ENCODE results near the gene EXOC4. TPM values are rescaled to one million over a fixed set of nuclear protein-coding genes. Genes with fewer than 3 reads are reported as not detected.

The EXOC4 gene
- total RNA-seq, 2 experiments from 2014 or later, result 58.0 to 59.9 TPM

GRCh38 chr7:133635541-133635940, 382.7 kb downstream of the EXOC4 start:
- no peak overlapping the region for H3K27ac ChIP-seq (ENCODE audit: low read depth in 1 of 2, low read length in 2 of 2)
- no peak for TF ChIP-seq CTCF (IDR thresholded peaks at IDR 0.05)
- no peaks in the 10 kb centered on the region for H3K9me3 ChIP-seq (ENCODE audit: control insufficient read depth in 1 of 2, insufficient read depth in 1 of 2, low read length in 2 of 2)
- DNase-seq (no peak), ATAC-seq (ENCODE audit: poor library complexity) (no peak)
- Mint-ChIP-seq H3K9me3 (peaks cover 8% of the 10 kb centered on the region), H3K36me3 (ENCODE audit: low read depth) (peaks cover 37% of the 10 kb centered on the region), H3K27ac (no peak overlapping the region), H3K4me3 (no peak overlapping the region), H3K4me1 (ENCODE audit: low read depth) (no peaks in the 10 kb centered on the region), H3K27me3 (no peaks in the 10 kb centered on the region)
- H3K4me1 ChIP-seq (ENCODE audit: insufficient read depth, low read length), result no peaks in the 10 kb centered on the region
- CTCF ChIA-PET, result no interaction called here
- H3K27me3 ChIP-seq (ENCODE audit: control insufficient read depth in 1 of 2, insufficient read depth in 2 of 2, low read length in 2 of 2), result no peaks in the 10 kb centered on the region
- H3K36me3 ChIP-seq (ENCODE audit: insufficient read depth, low read length), result peaks cover 6% of the 10 kb centered on the region
- no peak overlapping the region for H3K4me3 ChIP-seq (ENCODE audit: low read length)
- POLR2A ChIA-PET, result no interaction called here
- intact Hi-C loops (cut with DNase I, micrococcal nuclease), result no loop called here

GRCh38 chr7:133638857-133639256, 386.0 kb downstream of the EXOC4 start:
- H3K27ac ChIP-seq (ENCODE audit: low read depth in 1 of 2, low read length in 2 of 2), result no peak overlapping the region
- DNase-seq (no peak), ATAC-seq (ENCODE audit: poor library complexity) (no peak)
- Mint-ChIP-seq H3K4me3 (no peak overlapping the region), H3K4me1 (ENCODE audit: low read depth) (no peaks in the 10 kb centered on the region), H3K27me3 (no peaks in the 10 kb centered on the region), H3K27ac (no peak overlapping the region), H3K36me3 (ENCODE audit: low read depth) (peaks cover 26% of the 10 kb centered on the region), H3K9me3 (peaks cover 3% of the 10 kb centered on the region)
- no peak overlapping the region for H3K4me3 ChIP-seq (ENCODE audit: low read length)
- ChIA-PET POLR2A (no interaction called here), CTCF (no interaction called here)
- no peaks in the 10 kb centered on the region for H3K4me1 ChIP-seq (ENCODE audit: insufficient read depth, low read length)
- no peak for TF ChIP-seq CTCF (IDR thresholded peaks at IDR 0.05)
- H3K36me3 ChIP-seq (ENCODE audit: insufficient read depth, low read length), result no peaks in the 10 kb centered on the region
- no peaks in the 10 kb centered on the region for H3K9me3 ChIP-seq (ENCODE audit: control insufficient read depth in 1 of 2, insufficient read depth in 1 of 2, low read length in 2 of 2)
- H3K27me3 ChIP-seq (ENCODE audit: control insufficient read depth in 1 of 2, insufficient read depth in 2 of 2, low read length in 2 of 2), result no peaks in the 10 kb centered on the region
- intact Hi-C loops (cut with DNase I, micrococcal nuclease), result no loop called here

GRCh38 chr7:133641436-133641835, 388.6 kb downstream of the EXOC4 start:
- no peaks in the 10 kb centered on the region for H3K27me3 ChIP-seq (ENCODE audit: control insufficient read depth in 1 of 2, insufficient read depth in 2 of 2, low read length in 2 of 2)
- intact Hi-C loops (cut with DNase I, micrococcal nuclease), result no loop called here
- H3K4me1 ChIP-seq (ENCODE audit: insufficient read depth, low read length), result no peaks in the 10 kb centered on the region
- DNase-seq (no peak), ATAC-seq (ENCODE audit: poor library complexity) (no peak)
- no peaks in the 10 kb centered on the region for H3K27me3 Mint-ChIP-seq
- CTCF ChIA-PET, result no interaction called here
- no peaks in the 10 kb centered on the region for H3K36me3 ChIP-seq (ENCODE audit: insufficient read depth, low read length)
- H3K36me3 Mint-ChIP-seq (ENCODE audit: low read depth), result peaks cover 24% of the 10 kb centered on the region
- no peak overlapping the region for H3K27ac Mint-ChIP-seq
- H3K9me3 ChIP-seq (ENCODE audit: control insufficient read depth in 1 of 2, insufficient read depth in 1 of 2, low read length in 2 of 2), result no peaks in the 10 kb centered on the region
- no peak overlapping the region for H3K4me3 Mint-ChIP-seq
- no peaks in the 10 kb centered on the region for H3K4me1 Mint-ChIP-seq (ENCODE audit: low read depth)
- H3K27ac ChIP-seq (ENCODE audit: low read depth in 1 of 2, low read length in 2 of 2), result no peak overlapping the region
- H3K4me3 ChIP-seq (ENCODE audit: low read length), result no peak overlapping the region
- peaks cover 3% of the 10 kb centered on the region for H3K9me3 Mint-ChIP-seq
- POLR2A ChIA-PET, result no interaction called here
- no peak for TF ChIP-seq CTCF (IDR thresholded peaks at IDR 0.05)
